WTC11 (cell line): ENCODE data around the gene SLC47A2.

ENCODE experiments used
- FOXJ3 ChIP-seq: sonication (generic); formaldehyde crosslinking; IDR thresholded peaks from 2 replicates; pipeline ENCODE4 v1.9.0; 2021; ENCODE audit warnings: missing genetic modification reagents, mild to moderate bottlenecking, borderline replicate concordance
- JUN ChIP-seq: sonication (generic); formaldehyde crosslinking; IDR thresholded peaks from 2 replicates; pipeline ENCODE4 v1.8.0; 2023; ENCODE audit warnings: mild to moderate bottlenecking, missing genetic modification reagents
- TF ChIP-seq, protein P1 (sequence below): fragments of 200-600 bp; IDR thresholded peaks from 2 replicates; pipeline ENCODE4 v1.8.0; 2022; ENCODE audit warnings: antibody characterized with exemption

DNA sequence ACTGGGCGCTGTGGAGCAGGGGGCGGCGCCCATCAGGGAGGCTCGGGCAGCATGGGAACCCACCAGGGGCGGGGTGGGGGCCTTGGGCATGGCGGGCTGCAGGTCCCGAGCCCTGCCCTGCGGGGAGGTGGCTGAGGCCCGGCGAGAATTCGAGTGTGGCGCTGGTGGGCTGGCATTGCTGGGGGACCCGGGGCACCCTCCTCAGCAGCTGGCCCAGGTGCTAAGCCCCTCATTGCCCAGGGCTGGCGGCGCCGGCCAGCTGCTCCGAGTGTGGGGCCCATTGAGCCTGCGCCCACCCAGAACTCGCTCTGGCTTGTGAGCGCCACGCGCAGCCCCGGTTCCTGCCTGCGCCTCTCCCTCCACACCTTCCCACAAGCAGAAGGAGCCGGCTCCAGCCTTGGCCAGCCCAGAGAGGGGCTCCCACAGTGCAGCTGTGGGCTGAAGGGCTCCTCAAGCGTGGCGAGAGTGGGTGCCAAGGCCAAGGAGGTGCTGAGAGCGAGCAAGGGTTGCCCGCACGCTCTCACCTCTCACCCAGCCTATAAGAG lies 62.0 kb downstream of the SLC47A2 start:
- TF ChIP-seq, protein P1, sequence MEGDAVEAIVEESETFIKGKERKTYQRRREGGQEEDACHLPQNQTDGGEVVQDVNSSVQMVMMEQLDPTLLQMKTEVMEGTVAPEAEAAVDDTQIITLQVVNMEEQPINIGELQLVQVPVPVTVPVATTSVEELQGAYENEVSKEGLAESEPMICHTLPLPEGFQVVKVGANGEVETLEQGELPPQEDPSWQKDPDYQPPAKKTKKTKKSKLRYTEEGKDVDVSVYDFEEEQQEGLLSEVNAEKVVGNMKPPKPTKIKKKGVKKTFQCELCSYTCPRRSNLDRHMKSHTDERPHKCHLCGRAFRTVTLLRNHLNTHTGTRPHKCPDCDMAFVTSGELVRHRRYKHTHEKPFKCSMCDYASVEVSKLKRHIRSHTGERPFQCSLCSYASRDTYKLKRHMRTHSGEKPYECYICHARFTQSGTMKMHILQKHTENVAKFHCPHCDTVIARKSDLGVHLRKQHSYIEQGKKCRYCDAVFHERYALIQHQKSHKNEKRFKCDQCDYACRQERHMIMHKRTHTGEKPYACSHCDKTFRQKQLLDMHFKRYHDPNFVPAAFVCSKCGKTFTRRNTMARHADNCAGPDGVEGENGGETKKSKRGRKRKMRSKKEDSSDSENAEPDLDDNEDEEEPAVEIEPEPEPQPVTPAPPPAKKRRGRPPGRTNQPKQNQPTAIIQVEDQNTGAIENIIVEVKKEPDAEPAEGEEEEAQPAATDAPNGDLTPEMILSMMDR = no peak
- TF ChIP-seq JUN (CRISPR knock-in tag) (no peak), FOXJ3 (CRISPR knock-in tag) (no peak)
